ENCODE results near the gene KNSTRN. TPM values are rescaled to one million over a fixed set of nuclear protein-coding genes. Genes with fewer than 3 reads are reported as not detected.

The KNSTRN gene
- total RNA-seq, 4 donors from 2014 or later: 7.2 to 16.2 (median 9.9) TPM

DNA sequence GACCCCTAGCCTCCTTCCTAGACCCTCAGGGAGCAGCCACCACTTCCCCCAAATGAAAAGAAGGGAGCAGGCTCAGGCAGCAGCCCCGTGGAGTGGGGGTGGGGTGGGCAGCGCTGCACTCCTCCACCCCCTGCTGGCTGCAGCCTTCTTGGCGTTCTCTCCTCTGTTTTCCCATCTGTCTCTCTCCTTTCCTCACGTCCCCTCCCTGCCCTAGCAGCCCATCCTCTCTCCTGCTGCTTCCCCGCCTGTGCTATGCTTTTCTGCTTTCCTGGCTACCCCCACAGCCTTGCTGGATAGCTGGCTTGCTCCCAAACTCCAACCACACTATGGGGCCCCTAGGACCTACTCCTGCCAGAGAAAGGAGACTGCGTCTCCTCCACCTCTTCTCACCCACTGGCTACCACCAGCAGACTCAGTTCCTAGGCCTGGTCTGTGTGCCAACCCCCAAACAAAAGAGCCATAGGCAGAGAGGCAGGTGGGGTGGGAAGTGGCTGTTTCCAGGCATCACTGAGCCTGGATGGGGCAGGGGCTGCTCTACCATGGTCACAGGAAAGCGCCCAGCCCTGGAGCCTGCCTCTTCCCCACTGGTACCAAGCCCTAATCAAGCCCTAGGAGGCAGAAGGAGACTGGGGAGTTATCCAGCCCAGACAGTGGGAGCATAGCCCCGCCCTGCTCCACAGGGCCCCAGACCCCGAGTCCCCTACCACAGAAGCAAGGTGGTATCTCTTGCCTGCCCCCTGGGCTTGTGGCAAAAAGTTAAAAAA is 27.9 kb upstream of the KNSTRN start:
- H3K27ac ChIP-seq: no peak overlapping the region
- TF ChIP-seq, protein P1, sequence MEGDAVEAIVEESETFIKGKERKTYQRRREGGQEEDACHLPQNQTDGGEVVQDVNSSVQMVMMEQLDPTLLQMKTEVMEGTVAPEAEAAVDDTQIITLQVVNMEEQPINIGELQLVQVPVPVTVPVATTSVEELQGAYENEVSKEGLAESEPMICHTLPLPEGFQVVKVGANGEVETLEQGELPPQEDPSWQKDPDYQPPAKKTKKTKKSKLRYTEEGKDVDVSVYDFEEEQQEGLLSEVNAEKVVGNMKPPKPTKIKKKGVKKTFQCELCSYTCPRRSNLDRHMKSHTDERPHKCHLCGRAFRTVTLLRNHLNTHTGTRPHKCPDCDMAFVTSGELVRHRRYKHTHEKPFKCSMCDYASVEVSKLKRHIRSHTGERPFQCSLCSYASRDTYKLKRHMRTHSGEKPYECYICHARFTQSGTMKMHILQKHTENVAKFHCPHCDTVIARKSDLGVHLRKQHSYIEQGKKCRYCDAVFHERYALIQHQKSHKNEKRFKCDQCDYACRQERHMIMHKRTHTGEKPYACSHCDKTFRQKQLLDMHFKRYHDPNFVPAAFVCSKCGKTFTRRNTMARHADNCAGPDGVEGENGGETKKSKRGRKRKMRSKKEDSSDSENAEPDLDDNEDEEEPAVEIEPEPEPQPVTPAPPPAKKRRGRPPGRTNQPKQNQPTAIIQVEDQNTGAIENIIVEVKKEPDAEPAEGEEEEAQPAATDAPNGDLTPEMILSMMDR (IDR thresholded peaks at IDR 0.05): peak in 2 of 4 experiments; percentile 33 to 59
- no peak for TF ChIP-seq EP300 (IDR thresholded peaks at IDR 0.05)
- TF ChIP-seq POLR2AphosphoS5 (IDR thresholded peaks at IDR 0.05): no peak
- TF ChIP-seq POLR2A (IDR thresholded peaks at IDR 0.05): no peak
- 0 to 7% methylated on average over 2 to 5 of the region's 9 CpGs for WGBS, 2 donors (ENCODE audit: low coverage in 1 of 2)
- H3K27me3 ChIP-seq: peaks cover 11% of the 10 kb centered on the region
- H3K4me3 ChIP-seq: no peak overlapping the region
- no peak for ATAC-seq
- peaks cover 4 to 32% (median 8%) of the 10 kb centered on the region in 3 donors for H3K4me1 ChIP-seq
- no peaks in the 10 kb centered on the region for H3K9me3 ChIP-seq
- no peaks in the 10 kb centered on the region for H3K36me3 ChIP-seq

DNA sequence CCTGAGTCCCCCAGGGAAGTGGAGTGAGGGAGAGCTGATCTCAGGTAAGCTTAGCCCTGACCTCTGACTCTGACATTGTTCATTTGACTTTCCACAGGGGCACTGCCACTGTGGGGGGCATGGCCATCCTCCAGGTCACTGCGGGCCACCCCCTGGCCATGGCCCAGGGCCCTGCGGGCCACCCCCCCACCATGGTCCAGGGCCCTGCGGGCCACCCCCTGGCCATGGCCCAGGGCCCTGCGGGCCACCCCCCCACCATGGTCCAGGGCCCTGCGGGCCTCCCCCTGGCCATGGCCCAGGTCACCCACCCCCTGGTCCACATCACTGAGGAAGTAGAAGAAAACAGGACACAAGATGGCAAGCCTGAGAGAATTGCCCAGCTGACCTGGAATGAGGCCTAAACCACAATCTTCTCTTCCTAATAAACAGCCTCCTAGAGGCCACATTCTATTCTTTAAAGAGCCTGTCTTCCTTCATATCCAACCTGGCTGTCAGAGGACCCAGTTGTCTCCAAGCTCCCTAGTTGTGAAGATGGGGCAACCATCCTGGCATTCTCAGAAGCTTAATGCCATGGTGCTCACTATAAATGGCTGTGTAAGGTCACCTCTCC is 26.4 kb upstream of the KNSTRN start:
- TF ChIP-seq EP300 (IDR thresholded peaks at IDR 0.05) (no peak), POLR2A (IDR thresholded peaks at IDR 0.05) (no peak), POLR2AphosphoS5 (IDR thresholded peaks at IDR 0.05) (no peak)
- TF ChIP-seq, protein P1 (IDR thresholded peaks at IDR 0.05): no peak
- no peak for ATAC-seq
- Histone ChIP-seq H3K36me3 (no peaks in the 10 kb centered on the region), H3K27ac (no peak overlapping the region), H3K4me1 (peaks cover 4 to 32% (median 8%) of the 10 kb centered on the region in 3 donors), H3K9me3 (no peaks in the 10 kb centered on the region), H3K27me3 (peaks cover 11% of the 10 kb centered on the region), H3K4me3 (no peak overlapping the region)
- WGBS, 2 donors (ENCODE audit: low coverage in 1 of 2): no CpG with 5 or more reads among the region's 5 CpGs

DNA sequence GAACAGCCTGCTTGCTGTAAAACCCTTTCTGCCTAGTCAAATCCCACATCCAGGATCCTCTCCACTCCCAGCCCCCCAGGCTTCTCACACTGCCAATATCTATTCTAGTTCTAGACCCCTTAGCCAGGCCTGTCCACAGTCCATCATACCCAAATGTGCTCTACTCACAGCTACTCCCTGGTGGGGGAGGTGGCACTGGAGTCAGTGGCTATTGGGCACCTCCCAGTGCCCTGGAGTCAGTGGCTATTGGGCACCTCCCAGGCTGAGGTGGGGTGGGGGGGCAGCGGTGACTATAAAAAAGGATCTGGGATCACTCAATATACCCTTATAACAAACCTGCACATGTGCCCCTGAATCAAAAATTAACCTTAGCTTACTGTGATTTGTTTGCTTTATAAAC is 25.3 kb upstream of the KNSTRN start:
- H3K4me3 ChIP-seq: peak overlapping the region in 1 of 2 donors; percentile 50
- ATAC-seq: no peak
- no peak for TF ChIP-seq EP300 (IDR thresholded peaks at IDR 0.05)
- TF ChIP-seq POLR2A (IDR thresholded peaks at IDR 0.05): no peak
- TF ChIP-seq, protein P1 (IDR thresholded peaks at IDR 0.05): no peak
- TF ChIP-seq POLR2AphosphoS5 (IDR thresholded peaks at IDR 0.05): no peak
- WGBS, 2 donors (ENCODE audit: low coverage in 1 of 2): no CpG with 5 or more reads among the region's 1 CpG
- H3K36me3 ChIP-seq: no peaks in the 10 kb centered on the region
- no peak overlapping the region for H3K27ac ChIP-seq
- H3K9me3 ChIP-seq: no peaks in the 10 kb centered on the region
- H3K4me1 ChIP-seq: peaks cover 4 to 32% (median 8%) of the 10 kb centered on the region in 3 donors
- peaks cover 11% of the 10 kb centered on the region for H3K27me3 ChIP-seq

DNA sequence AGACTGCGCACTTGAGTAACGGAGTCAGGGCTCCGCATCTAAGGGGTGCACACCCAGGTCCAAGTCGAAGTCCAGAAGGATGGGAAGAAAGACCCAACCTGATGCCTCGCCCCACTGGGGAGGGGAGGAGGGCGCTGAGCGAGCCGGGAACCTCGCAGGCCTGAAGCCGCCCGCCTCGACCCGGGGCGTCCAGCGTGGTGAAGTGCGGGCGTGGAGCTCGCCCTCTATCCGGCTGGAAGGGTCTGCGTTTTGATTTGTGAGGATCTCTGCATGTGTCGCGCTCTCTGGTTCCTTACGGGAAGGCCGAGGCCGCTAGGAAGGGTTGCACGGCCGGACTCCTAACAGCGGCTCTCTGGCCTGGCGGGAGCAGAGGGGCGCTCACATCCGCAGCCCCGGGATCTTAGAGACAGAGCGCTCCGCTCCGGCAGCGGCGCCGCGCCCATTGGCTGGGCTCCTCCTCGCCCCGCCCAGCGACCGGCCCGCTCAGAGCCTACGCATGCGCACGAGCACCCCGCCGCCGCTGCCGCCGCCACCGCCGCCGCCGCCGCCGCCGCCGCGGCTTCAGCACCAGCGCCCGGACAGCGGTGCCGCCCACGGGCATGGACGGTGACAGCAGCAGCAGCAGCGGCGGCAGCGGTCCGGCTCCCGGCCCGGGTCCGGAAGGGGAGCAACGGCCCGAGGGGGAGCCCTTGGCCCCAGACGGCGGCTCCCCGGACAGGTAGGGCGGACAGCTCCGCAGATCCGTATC is 24.6 kb upstream of the KNSTRN start, which contains the start of gene DISP2:
Gene DISP2, plus strand, starts transcription at position 497 of the 748 bp plus-strand sequence. Its CDS starts 103 bp downstream, at position 600.
- H3K27ac ChIP-seq: peak within 1 kb of the TSS in 2 of 4 donors; percentile 11 to 42

More for the DNA sequence above, 24.6 kb upstream of the KNSTRN start, which contains the start of gene DISP2:
- ATAC-seq: peak; percentile 95
- H3K4me3 ChIP-seq: peak within 1 kb of the TSS; percentile 20 to 50
- H3K27me3 ChIP-seq: peaks cover 11% of the 10 kb centered on the region
- WGBS, 2 donors (ENCODE audit: low coverage in 1 of 2): 0 to 30% methylated on average over 1 to 2 of the region's 82 CpGs
- H3K9me3 ChIP-seq: no peaks in the 10 kb centered on the region
- H3K4me1 ChIP-seq: peaks cover 4 to 32% (median 8%) of the 10 kb centered on the region in 3 donors
- TF ChIP-seq POLR2AphosphoS5 (IDR thresholded peaks at IDR 0.05): no peak
- no peak for TF ChIP-seq POLR2A (IDR thresholded peaks at IDR 0.05)
- TF ChIP-seq, protein P1 (IDR thresholded peaks at IDR 0.05): no peak
- no peak for TF ChIP-seq EP300 (IDR thresholded peaks at IDR 0.05)
- no peaks in the 10 kb centered on the region for H3K36me3 ChIP-seq
